ENCODE results near the gene ZNF546.

The ZNF546 gene

GRCh38 chr19:39995794-39996193 lies 1.1 kb upstream of the ZNF546 start:
- Histone ChIP-seq H2AFZ (ENCODE audit: low read depth, low read length) (no peak overlapping the region), H3K27me3 (ENCODE audit: insufficient read depth, low read length) (no peaks in the 10 kb centered on the region), H3K36me3 (ENCODE audit: insufficient read depth, low read length) (no peaks in the 10 kb centered on the region), H3K4me1 (ENCODE audit: insufficient read depth, low read length) (peaks cover 12% of the 10 kb centered on the region), H3K9me3 (ENCODE audit: low read length) (peaks cover 8% of the 10 kb centered on the region), H3K4me3 (ENCODE audit: low read length) (peak overlapping the region; percentile 82)

- Histone ChIP-seq H3K9me3 (ENCODE audit: low read length) (peaks cover 11% of the 10 kb centered on the region), H3K27me3 (ENCODE audit: insufficient read depth, low read length) (no peaks in the 10 kb centered on the region), H3K4me1 (ENCODE audit: insufficient read depth, low read length) (peaks cover 12% of the 10 kb centered on the region), H2AFZ (ENCODE audit: low read depth, low read length) (peak overlapping the region; percentile 71), H3K4me3 (ENCODE audit: low read length) (peak overlapping the region; percentile 82), H3K36me3 (ENCODE audit: insufficient read depth, low read length) (no peaks in the 10 kb centered on the region)
Measured at GRCh38 chr19:39996218-39996810, 546 bp upstream of the ZNF546 start.

DNA sequence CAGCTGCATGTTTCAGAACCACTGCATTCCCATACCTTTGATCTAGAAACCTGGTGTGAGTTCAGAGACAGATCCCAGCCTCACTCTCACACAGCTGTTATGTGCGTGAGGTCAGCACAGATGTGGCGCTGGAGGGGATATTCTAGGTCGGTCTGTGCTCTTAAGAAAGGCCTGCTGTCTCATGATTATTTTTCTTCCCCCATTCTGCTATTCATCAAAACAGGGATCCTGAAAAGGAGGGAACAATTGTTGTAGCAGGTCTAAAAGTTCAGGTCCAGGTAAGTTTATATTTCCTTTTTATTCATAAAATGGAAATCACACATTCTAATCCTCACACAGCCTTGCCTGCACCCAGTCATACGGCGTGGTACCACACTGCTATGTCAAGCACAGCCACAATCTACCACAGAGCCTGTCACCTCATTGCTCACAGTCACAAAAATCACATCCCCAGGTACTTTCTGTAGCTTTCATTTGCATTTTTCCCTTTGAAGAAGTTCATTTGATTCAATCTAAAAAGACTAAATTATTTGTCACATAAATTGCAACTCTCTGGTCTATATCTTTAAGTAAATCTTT lies 867 bp downstream of the ZNF546 start:
- H2AFZ ChIP-seq (ENCODE audit: low read depth, low read length): peak overlapping the region; percentile 71

DNA sequence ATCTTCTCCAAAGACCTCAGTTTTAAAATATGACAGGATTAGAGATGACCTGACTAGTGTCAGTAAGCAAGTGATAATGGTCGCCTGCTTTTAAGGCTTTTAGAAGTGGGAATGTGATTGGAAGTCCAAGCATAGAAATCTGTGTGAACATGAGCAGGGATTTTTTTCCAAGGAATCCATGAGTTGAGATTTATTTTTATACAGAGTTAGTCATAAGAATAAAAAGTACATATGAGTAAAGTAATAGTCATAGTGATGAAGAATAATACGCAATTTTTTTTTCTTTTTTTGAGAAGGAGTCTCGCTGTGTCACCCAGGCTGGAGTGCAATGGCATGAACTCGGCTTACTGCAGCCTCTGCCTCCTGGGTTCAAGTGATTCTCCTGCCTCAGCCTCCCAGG lies 1.6 kb downstream of the ZNF546 start:
- H3K4me3 ChIP-seq (ENCODE audit: low read length): no peak overlapping the region

More for the DNA sequence above, 867 bp downstream of the ZNF546 start:
- Histone ChIP-seq H3K4me3 (ENCODE audit: low read length) (peak overlapping the region; percentile 82), H3K27me3 (ENCODE audit: insufficient read depth, low read length) (no peaks in the 10 kb centered on the region), H3K4me1 (ENCODE audit: insufficient read depth, low read length) (peaks cover 12% of the 10 kb centered on the region), H3K9me3 (ENCODE audit: low read length) (peaks cover 10% of the 10 kb centered on the region), H3K36me3 (ENCODE audit: insufficient read depth, low read length) (no peaks in the 10 kb centered on the region)

DNA sequence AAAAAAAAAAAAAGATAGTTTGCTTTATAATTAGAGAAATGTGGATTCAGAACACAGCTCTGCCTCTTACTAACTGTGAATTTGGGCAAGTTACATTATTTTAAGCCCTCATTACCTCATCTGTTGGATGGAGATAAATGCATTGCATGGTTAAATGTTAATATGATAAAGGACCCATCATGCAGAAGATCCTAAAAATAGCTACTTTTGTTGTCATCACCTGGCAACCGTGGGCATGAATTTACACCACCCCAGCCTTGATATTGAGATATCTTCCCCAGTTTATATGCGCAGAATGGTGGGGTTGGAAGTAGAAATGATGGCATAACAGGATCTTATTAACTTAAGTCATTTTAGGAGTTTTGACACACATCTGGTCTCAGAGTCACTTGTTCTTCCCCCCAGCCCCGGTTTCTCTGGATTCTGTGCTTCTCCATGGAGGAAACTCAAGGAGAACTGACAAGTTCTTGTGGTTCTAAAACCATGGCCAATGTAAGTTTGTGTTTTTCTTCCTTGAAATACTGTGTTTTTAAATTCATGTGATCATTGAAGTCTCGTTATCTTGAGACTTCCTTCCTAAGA lies 8.9 kb downstream of the ZNF546 start:
- peaks cover 28% of the 10 kb centered on the region for H3K36me3 ChIP-seq (ENCODE audit: insufficient read depth, low read length)
- H3K9me3 ChIP-seq (ENCODE audit: low read length): peaks cover 25% of the 10 kb centered on the region
- H3K27me3 ChIP-seq (ENCODE audit: insufficient read depth, low read length): no peaks in the 10 kb centered on the region
- no peak overlapping the region for H2AFZ ChIP-seq (ENCODE audit: low read depth, low read length)
- H3K4me3 ChIP-seq (ENCODE audit: low read length): no peak overlapping the region
- H3K4me1 ChIP-seq (ENCODE audit: insufficient read depth, low read length): no peaks in the 10 kb centered on the region

More for the DNA sequence above, 1.6 kb downstream of the ZNF546 start:
- H3K9me3 ChIP-seq (ENCODE audit: low read length): peaks cover 10% of the 10 kb centered on the region
- H3K27me3 ChIP-seq (ENCODE audit: insufficient read depth, low read length): no peaks in the 10 kb centered on the region
- no peaks in the 10 kb centered on the region for H3K36me3 ChIP-seq (ENCODE audit: insufficient read depth, low read length)
- H3K4me1 ChIP-seq (ENCODE audit: insufficient read depth, low read length): peaks cover 12% of the 10 kb centered on the region
- H2AFZ ChIP-seq (ENCODE audit: low read depth, low read length): no peak overlapping the region

- H3K4me3 ChIP-seq (ENCODE audit: low read length): no peak overlapping the region
- peaks cover 28% of the 10 kb centered on the region for H3K36me3 ChIP-seq (ENCODE audit: insufficient read depth, low read length)
- H3K27me3 ChIP-seq (ENCODE audit: insufficient read depth, low read length): no peaks in the 10 kb centered on the region
- peaks cover 22% of the 10 kb centered on the region for H3K9me3 ChIP-seq (ENCODE audit: low read length)
- no peak overlapping the region for H2AFZ ChIP-seq (ENCODE audit: low read depth, low read length)
- no peaks in the 10 kb centered on the region for H3K4me1 ChIP-seq (ENCODE audit: insufficient read depth, low read length)
Measured at GRCh38 chr19:40006273-40006691, 9.4 kb downstream of the ZNF546 start.

DNA sequence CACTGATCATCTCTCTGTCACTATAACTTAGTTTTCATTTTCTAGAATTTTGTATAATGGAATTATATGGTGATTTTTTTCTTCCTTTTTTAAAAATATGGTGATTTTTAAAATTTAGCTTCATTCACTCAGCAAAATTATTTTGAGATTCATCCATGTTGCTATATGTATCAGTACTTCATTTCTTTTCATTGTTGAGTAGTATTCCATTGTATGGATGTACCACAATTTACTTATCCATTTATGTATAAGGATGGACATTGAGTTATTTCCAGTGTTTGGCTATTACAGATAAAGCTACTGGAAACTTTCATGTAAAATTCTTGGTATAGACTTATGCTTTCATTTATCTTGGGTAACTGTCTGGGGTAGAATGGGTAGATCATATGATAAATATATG lies 12.8 kb downstream of the ZNF546 start:
- H2AFZ ChIP-seq (ENCODE audit: low read depth, low read length): no peak overlapping the region
- no peaks in the 10 kb centered on the region for H3K4me1 ChIP-seq (ENCODE audit: insufficient read depth, low read length)
- no peaks in the 10 kb centered on the region for H3K27me3 ChIP-seq (ENCODE audit: insufficient read depth, low read length)
- peaks cover 46% of the 10 kb centered on the region for H3K9me3 ChIP-seq (ENCODE audit: low read length)
- H3K36me3 ChIP-seq (ENCODE audit: insufficient read depth, low read length): peaks cover 50% of the 10 kb centered on the region
- H3K4me3 ChIP-seq (ENCODE audit: low read length): no peak overlapping the region

DNA sequence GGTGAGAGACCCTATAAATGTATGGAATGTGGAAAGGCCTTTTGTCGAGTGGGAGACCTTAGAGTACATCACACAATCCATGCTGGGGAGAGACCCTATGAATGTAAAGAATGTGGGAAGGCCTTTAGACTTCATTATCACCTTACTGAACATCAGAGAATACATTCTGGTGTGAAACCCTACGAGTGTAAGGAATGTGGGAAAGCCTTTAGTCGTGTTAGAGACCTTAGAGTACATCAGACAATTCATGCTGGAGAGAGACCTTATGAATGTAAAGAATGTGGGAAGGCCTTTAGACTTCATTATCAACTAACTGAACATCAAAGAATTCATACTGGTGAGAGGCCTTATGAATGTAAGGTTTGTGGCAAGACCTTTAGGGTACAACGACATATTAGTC lies 17.1 kb downstream of the ZNF546 start:
- H3K36me3 ChIP-seq (ENCODE audit: insufficient read depth, low read length): peaks cover 36% of the 10 kb centered on the region
- H3K4me3 ChIP-seq (ENCODE audit: low read length): no peak overlapping the region
- no peak overlapping the region for H2AFZ ChIP-seq (ENCODE audit: low read depth, low read length)
- H3K9me3 ChIP-seq (ENCODE audit: low read length): peaks cover 54% of the 10 kb centered on the region
- no peaks in the 10 kb centered on the region for H3K27me3 ChIP-seq (ENCODE audit: insufficient read depth, low read length)
- H3K4me1 ChIP-seq (ENCODE audit: insufficient read depth, low read length): no peaks in the 10 kb centered on the region

- H3K9me3 ChIP-seq (ENCODE audit: low read length): peaks cover 27% of the 10 kb centered on the region
Measured at GRCh38 chr19:40023969-40024368, 27.1 kb downstream of the ZNF546 start.

DNA sequence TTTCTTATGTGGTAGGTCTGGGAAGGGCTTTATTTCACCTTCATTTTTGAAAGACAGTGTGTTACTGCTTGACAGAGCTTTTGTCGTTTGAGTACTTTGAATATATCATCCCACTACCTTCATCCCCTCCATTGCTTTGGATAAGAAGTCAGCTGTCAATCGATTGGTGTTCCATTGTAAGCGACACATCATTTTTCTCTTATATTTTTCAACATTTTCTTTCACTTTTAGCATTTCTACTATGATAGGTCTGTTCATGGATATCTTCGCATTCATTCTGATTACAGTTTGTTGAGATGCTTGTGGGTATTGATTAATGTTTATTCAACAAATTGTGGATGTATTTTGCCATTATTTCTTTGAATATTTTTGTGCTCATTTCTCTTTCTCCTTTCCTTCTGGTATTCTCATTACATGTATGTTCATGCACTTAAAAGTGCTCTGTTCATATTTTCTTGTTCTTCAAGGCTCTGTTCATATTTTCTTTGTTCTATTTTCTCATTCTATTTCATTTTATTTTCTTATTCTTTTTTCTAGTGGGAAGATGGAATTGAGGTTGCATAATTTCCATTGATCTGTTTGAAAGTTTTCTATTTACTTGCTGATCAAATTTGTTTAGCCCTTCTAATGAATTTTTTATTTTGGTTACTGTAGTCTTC lies 29.2 kb downstream of the ZNF546 start:
- peaks cover 34% of the 10 kb centered on the region for H3K9me3 ChIP-seq (ENCODE audit: low read length)
- no peaks in the 10 kb centered on the region for H3K27me3 ChIP-seq (ENCODE audit: insufficient read depth, low read length)
- no peaks in the 10 kb centered on the region for H3K4me1 ChIP-seq (ENCODE audit: insufficient read depth, low read length)
- no peak overlapping the region for H2AFZ ChIP-seq (ENCODE audit: low read depth, low read length)
- H3K4me3 ChIP-seq (ENCODE audit: low read length): no peak overlapping the region
- no peaks in the 10 kb centered on the region for H3K36me3 ChIP-seq (ENCODE audit: insufficient read depth, low read length)

More at GRCh38 chr19:40023969-40024368, 27.1 kb downstream of the ZNF546 start:
- no peak overlapping the region for H2AFZ ChIP-seq (ENCODE audit: low read depth, low read length)
- H3K4me1 ChIP-seq (ENCODE audit: insufficient read depth, low read length): no peaks in the 10 kb centered on the region
- no peaks in the 10 kb centered on the region for H3K27me3 ChIP-seq (ENCODE audit: insufficient read depth, low read length)
- H3K36me3 ChIP-seq (ENCODE audit: insufficient read depth, low read length): no peaks in the 10 kb centered on the region
- no peak overlapping the region for H3K4me3 ChIP-seq (ENCODE audit: low read length)

DNA sequence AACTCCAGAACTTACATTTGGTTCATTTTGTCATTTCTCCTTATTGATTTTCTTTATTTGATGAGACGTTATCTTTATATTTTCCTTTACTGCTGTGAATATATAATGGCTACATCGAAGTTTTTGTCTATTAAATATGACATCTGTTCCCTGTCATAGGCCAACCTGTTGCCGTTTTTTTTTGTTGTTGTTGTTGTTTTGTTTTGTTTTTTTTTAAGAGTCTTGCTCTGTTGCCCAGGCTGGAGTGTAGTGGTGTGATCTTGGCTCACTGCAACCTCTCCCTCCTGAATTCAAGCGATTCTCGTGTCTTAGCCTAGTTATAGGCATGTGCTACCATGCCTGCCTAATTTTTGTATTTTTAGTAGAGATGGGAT lies 29.7 kb downstream of the ZNF546 start:
- Histone ChIP-seq H2AFZ (ENCODE audit: low read depth, low read length) (no peak overlapping the region), H3K9me3 (ENCODE audit: low read length) (peaks cover 36% of the 10 kb centered on the region), H3K4me1 (ENCODE audit: insufficient read depth, low read length) (no peaks in the 10 kb centered on the region), H3K27me3 (ENCODE audit: insufficient read depth, low read length) (no peaks in the 10 kb centered on the region), H3K36me3 (ENCODE audit: insufficient read depth, low read length) (peaks cover under 1% of the 10 kb centered on the region), H3K4me3 (ENCODE audit: low read length) (no peak overlapping the region)

DNA sequence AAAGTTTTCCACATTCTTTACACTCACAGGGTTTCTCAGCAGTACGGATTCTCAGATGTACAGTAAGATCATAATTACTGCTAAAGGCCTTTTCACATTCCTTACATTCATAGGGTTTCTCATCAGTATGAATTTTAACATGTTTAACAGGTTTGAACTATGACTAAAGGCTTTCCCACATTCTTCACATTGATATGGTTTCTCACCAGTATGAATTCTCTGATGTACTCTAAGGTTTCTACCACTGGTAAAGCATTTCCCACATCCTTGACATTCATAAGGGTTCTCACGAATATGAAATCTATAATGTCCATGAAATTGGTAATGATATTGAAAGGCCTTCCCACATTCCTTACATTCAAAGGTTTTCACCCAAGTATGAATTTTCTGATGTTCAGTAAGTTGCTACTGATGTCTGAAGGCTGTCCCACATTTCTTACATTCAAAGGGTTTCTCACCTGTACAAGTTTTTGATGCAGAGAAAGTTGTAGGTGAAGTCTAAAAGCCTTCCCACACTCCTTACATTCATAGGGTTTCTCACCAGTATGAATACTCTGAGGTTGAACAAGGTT lies 37.2 kb downstream of the ZNF546 start:
- no peak overlapping the region for H3K4me3 ChIP-seq (ENCODE audit: low read length)
- H3K27me3 ChIP-seq (ENCODE audit: insufficient read depth, low read length): no peaks in the 10 kb centered on the region
- H3K36me3 ChIP-seq (ENCODE audit: insufficient read depth, low read length): peaks cover 43% of the 10 kb centered on the region
- H3K9me3 ChIP-seq (ENCODE audit: low read length): peaks cover 53% of the 10 kb centered on the region
- no peak overlapping the region for H2AFZ ChIP-seq (ENCODE audit: low read depth, low read length)
- no peaks in the 10 kb centered on the region for H3K4me1 ChIP-seq (ENCODE audit: insufficient read depth, low read length)

GRCh38 chr19:40035996-40036395 lies 39.1 kb downstream of the ZNF546 start:
- Histone ChIP-seq H3K27me3 (ENCODE audit: insufficient read depth, low read length) (no peaks in the 10 kb centered on the region), H3K4me1 (ENCODE audit: insufficient read depth, low read length) (no peaks in the 10 kb centered on the region), H3K9me3 (ENCODE audit: low read length) (peaks cover 46% of the 10 kb centered on the region), H2AFZ (ENCODE audit: low read depth, low read length) (no peak overlapping the region), H3K36me3 (ENCODE audit: insufficient read depth, low read length) (peaks cover 43% of the 10 kb centered on the region), H3K4me3 (ENCODE audit: low read length) (no peak overlapping the region)
